ENCODE data around the gene UHRF2. TPM values are rescaled to one million over a fixed set of nuclear protein-coding genes. Genes with fewer than 3 reads are reported as not detected.

UHRF2 gene
- total and polyA plus RNA-seq, 2 of the 4 experiments (the other 2 are of a cell fraction), result 27.6 to 37.3 TPM

DNA sequence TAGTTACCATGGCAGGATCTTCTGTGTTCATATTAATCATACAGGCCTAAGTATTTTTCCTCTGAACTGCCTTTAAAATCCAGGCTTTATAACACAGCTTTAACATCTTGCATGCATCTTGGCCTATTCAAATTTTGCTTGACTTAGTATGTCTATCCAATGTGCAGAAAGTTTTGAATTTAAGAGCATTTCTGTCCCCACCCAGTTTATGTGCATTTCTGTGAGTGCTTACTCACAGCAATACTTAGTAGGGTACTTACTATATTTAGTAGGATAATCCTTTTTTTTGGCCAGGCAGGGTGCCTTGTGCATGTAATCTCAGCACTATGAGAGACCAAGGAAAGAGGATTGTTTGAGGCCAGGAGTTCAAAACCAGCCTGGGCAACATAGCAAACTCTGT, 18.0 kb downstream of the UHRF2 start:
- no peak overlapping the region for H3K4me3 ChIP-seq (ENCODE audit: insufficient read depth, low read depth, low read length)
- ChIA-PET POLR2A (ENCODE audit: unreplicated experiment) (no interaction called here), CTCF (interaction anchor here (0.6 kb wide), 1 partner anchor 353 kb away, joined by 3 read pairs; no protein-coding TSS in a partner anchor)
- H2AK9ac ChIP-seq (replicated peaks; ENCODE audit: low read depth, low read length, poor library complexity), result no peak overlapping the region
- H4K8ac ChIP-seq (ENCODE audit: low read depth in 2 of 2, low read length in 2 of 2), result no peak overlapping the region
- peaks cover 3 to 52% of the 10 kb centered on the region in 2 experiments; a peak in 2 of 4 replicates for H3K79me1 ChIP-seq (ENCODE audit: low read depth in 1 of 2, low read length in 2 of 2)
- H3K4me1 ChIP-seq (ENCODE audit: control insufficient read depth, insufficient read depth, low read length), result peaks cover 8% of the 10 kb centered on the region
- no TSS peak for BruUV-seq (replicated peaks)
- H4K91ac ChIP-seq (ENCODE audit: insufficient read depth, low read depth, low read length), result no peak overlapping the region
- no peak for TF ChIP-seq BHLHE40 (IDR thresholded peaks at IDR 0.05; ENCODE audit: low read depth, low read length)
- TF ChIP-seq MAFK (IDR thresholded peaks at IDR 0.05; ENCODE audit: low read depth, low read length), result no peak
- no peak for TF ChIP-seq RAD21 (IDR thresholded peaks at IDR 0.05; ENCODE audit: low read length)
- no peak for TF ChIP-seq CEBPB (IDR thresholded peaks at IDR 0.05; ENCODE audit: low read depth, low read length)
- TF ChIP-seq RFX5 (IDR thresholded peaks at IDR 0.05; ENCODE audit: low read depth, low read length), result no peak
- TF ChIP-seq, protein P1, sequence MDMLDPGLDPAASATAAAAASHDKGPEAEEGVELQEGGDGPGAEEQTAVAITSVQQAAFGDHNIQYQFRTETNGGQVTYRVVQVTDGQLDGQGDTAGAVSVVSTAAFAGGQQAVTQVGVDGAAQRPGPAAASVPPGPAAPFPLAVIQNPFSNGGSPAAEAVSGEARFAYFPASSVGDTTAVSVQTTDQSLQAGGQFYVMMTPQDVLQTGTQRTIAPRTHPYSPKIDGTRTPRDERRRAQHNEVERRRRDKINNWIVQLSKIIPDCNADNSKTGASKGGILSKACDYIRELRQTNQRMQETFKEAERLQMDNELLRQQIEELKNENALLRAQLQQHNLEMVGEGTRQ (IDR thresholded peaks at IDR 0.05; ENCODE audit: low read depth, low read length), result no peak
- TF ChIP-seq FOS (IDR thresholded peaks at IDR 0.05; ENCODE audit: low read depth, low read length), result no peak
- TF ChIP-seq, protein P2, sequence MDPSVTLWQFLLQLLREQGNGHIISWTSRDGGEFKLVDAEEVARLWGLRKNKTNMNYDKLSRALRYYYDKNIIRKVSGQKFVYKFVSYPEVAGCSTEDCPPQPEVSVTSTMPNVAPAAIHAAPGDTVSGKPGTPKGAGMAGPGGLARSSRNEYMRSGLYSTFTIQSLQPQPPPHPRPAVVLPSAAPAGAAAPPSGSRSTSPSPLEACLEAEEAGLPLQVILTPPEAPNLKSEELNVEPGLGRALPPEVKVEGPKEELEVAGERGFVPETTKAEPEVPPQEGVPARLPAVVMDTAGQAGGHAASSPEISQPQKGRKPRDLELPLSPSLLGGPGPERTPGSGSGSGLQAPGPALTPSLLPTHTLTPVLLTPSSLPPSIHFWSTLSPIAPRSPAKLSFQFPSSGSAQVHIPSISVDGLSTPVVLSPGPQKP (IDR thresholded peaks at IDR 0.05; ENCODE audit: borderline replicate concordance, low read depth, low read length), result no peak
- no peak for TF ChIP-seq SMC3 (IDR thresholded peaks at IDR 0.05; ENCODE audit: low read depth, low read length)
- TF ChIP-seq CHD1 (IDR thresholded peaks at IDR 0.05; ENCODE audit: low read depth, low read length), result no peak
- no peak for TF ChIP-seq MXI1 (IDR thresholded peaks at IDR 0.05; ENCODE audit: borderline replicate concordance, low read depth, low read length)
- no peak overlapping the region for H3K14ac ChIP-seq (replicated peaks; ENCODE audit: low read depth, low read length)
- ATAC-seq (ENCODE audit: low read depth), result no peak
- H3K9me1 ChIP-seq (ENCODE audit: insufficient read depth, low read length), result peaks cover 9% of the 10 kb centered on the region
- no peak overlapping the region for H3K56ac ChIP-seq (ENCODE audit: extremely low read depth, insufficient read depth, low read length)
- no peak overlapping the region for H3K27ac ChIP-seq (ENCODE audit: insufficient read depth, low read length)
- H2BK5ac ChIP-seq (ENCODE audit: low read depth, low read length, poor library complexity, severe bottlenecking), result no peak overlapping the region
- in situ Hi-C loops (cut with MboI; ENCODE audit: low sequenced_read_pairs) (loop anchor here (10.0 kb wide), 1 partner anchor 64 kb away; no protein-coding TSS in a partner anchor), dilution Hi-C loops (cut with HindIII; ENCODE audit: low sequenced_read_pairs, unreplicated experiment) (no loop called here), intact Hi-C loops (cut with micrococcal nuclease) (loop anchor here (5.0 kb wide), 1 partner anchor 61 kb away; no protein-coding TSS in a partner anchor)
- no peak overlapping the region for H2BK15ac ChIP-seq (ENCODE audit: low read depth, low read length)
- no peaks in the 10 kb centered on the region for H3K27me3 ChIP-seq (ENCODE audit: control insufficient read depth, insufficient read depth, low read length)
- no peaks in the 10 kb centered on the region for H3K9me3 ChIP-seq (ENCODE audit: control insufficient read depth, insufficient read depth, low read length)
- H3K9ac ChIP-seq (ENCODE audit: low read depth, low read length), result no peak overlapping the region
- H3K4ac ChIP-seq (ENCODE audit: low read depth, low read length), result no peak overlapping the region
- peaks cover 63% of the 10 kb centered on the region for H4K20me1 ChIP-seq (ENCODE audit: insufficient read depth, low read length)
- no peak overlapping the region for H3K4me2 ChIP-seq (ENCODE audit: low read depth, low read length)
- H2BK120ac ChIP-seq (ENCODE audit: low read depth, low read length), result no peak overlapping the region
- no peak overlapping the region; the same call in 1 of the 2 replicates for H3K23ac ChIP-seq (ENCODE audit: low read depth, low read length)
- no peak overlapping the region for H2AK5ac ChIP-seq (ENCODE audit: low read depth, low read length)
- no peak overlapping the region for H3K18ac ChIP-seq (ENCODE audit: low read depth, low read length)
- H2AFZ ChIP-seq (replicated peaks; ENCODE audit: low read length, poor library complexity), result no peak overlapping the region
- H4K5ac ChIP-seq (ENCODE audit: low read depth, low read length), result no peak overlapping the region
- H2BK20ac ChIP-seq (ENCODE audit: low read depth, low read length), result no peak overlapping the region
- no peak for DNase-seq
- H3K36me3 ChIP-seq (ENCODE audit: control insufficient read depth, insufficient read depth, low read length), result peaks cover 11% of the 10 kb centered on the region
